MG63 (cell line): ENCODE data around the gene HS3ST2. TPM values are rescaled to one million over a fixed set of nuclear protein-coding genes. Genes with fewer than 3 reads are reported as not detected.

Source experiments
- DNase-seq: peaks from one replicate; pipeline ENCODE4 v3.0.0-alpha.2; 2020
- H3K27me3 ChIP-seq: fragments of 250-450 bp; sonication (Bioruptor Pico); 2 replicates; pipeline ENCODE4 v1.5.1; 2020; ENCODE audit warnings: mild to moderate bottlenecking, moderate library complexity
- H3K36me3 ChIP-seq: fragments of 250-450 bp; sonication (Bioruptor Pico); 2 replicates; pipeline ENCODE4 v1.5.1; 2020; ENCODE audit warnings: mild to moderate bottlenecking, moderate library complexity
- H3K4me3 ChIP-seq: fragments of 250-450 bp; sonication (Bioruptor Pico); 2 replicates; pipeline ENCODE4 v1.5.1; 2020; ENCODE audit warnings: mild to moderate bottlenecking, moderate library complexity
- H3K9me3 ChIP-seq: fragments of 250-450 bp; sonication (Bioruptor Pico); 2 replicates; pipeline ENCODE4 v1.5.1; 2020; ENCODE audit warnings: mild to moderate bottlenecking, moderate library complexity
- total RNA-seq: library from RNA; depleted of rRNA; stranded (reverse); fragments of >200 nt; shearing (Covaris generic); gene quantifications from 2 replicates; pipeline ENCODE4 v1.2.3, GENCODE V29; 2014; ENCODE audit warnings: low replicate concordance

Gene HS3ST2
- total RNA-seq, 1 experiment from 2014 or later, result not detected

DNA sequence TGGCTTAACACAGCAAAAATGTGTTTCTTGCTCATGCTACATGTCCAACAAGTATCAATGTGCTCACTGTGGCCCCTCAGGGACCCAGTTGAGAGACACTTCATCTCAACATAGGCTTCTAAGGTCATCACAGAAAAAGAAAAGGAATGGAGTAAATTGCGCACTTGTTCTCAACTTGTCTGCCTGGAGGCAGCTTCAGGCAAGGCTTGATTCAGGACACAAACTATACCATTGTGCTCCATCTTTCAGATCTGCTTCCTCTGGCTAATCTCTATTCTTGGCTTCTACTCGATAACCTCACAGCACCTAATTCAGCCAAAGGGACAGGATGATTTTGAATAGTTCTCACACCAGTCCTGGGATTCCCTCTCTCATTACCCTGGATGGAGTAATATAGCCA is 35.6 kb downstream of the HS3ST2 start:
- no peak for DNase-seq
- no peak overlapping the region for H3K4me3 ChIP-seq
- peaks cover 2% of the 10 kb centered on the region; the same call in 1 of the 2 replicates for H3K27me3 ChIP-seq
- H3K36me3 ChIP-seq, result no peaks in the 10 kb centered on the region
- H3K9me3 ChIP-seq, result no peaks in the 10 kb centered on the region

DNA sequence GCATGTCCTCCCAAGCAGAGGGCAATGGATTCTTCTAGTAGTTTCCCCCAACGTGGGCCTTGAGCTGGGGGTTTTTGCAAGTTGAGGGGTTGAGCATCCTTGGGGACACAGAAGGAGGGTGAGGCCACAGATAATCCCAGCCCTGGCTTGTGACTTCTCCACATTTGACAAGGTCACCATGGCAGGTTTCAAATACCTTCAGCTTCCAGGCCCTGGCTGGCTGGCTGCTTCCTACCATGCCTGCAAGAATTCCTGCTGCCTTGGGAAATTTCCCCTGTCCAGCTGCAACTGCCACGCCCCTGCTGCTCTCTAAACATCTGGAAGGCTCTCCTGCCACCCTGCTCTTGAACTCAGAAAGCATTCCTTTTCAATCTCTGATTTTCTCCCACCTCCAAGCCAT is 41.3 kb downstream of the HS3ST2 start:
- H3K27me3 ChIP-seq, result peaks cover 7% of the 10 kb centered on the region; the same call in 1 of the 2 replicates

DNA sequence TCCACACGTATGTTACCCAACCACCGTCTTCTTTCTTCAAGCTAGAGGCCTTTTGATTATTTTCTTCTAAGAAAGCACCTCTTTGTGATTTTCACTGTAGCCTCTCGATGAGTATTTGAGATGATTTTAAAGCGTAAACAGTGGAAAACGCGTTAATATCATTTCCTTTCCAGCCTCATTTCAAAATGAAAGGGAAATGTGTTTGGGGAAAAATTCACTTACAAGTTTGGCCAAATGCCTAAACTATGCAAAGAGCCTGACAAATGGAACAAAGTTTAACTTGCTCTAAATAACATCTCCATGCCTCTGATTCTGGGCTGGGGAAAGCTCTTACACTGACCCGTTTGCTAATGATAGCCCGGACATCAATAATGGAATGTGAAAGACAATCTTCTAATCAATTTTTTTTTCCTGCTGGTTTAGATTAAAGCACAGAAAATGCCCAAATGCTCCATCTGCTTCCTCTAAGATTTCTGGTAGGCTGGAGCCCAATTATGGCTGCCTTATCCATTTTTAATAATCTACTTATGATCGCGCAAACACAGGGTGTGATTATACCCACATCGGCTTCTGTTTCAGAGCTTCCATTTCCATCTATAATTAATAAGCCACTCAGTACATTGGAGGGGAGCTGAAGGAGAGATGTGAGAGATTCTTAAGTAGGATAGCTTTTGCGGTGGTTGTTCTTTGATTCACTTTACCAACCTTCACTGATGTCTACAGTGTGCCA is 43.5 kb downstream of the HS3ST2 start:
- Histone ChIP-seq H3K4me3 (no peak overlapping the region), H3K36me3 (no peaks in the 10 kb centered on the region), H3K9me3 (no peaks in the 10 kb centered on the region), H3K27me3 (peaks cover 7% of the 10 kb centered on the region; the same call in 1 of the 2 replicates)
- DNase-seq, result no peak

More for the DNA sequence above, 41.3 kb downstream of the HS3ST2 start:
- Histone ChIP-seq H3K4me3 (no peak overlapping the region), H3K36me3 (no peaks in the 10 kb centered on the region), H3K9me3 (no peaks in the 10 kb centered on the region)
- no peak for DNase-seq

DNA sequence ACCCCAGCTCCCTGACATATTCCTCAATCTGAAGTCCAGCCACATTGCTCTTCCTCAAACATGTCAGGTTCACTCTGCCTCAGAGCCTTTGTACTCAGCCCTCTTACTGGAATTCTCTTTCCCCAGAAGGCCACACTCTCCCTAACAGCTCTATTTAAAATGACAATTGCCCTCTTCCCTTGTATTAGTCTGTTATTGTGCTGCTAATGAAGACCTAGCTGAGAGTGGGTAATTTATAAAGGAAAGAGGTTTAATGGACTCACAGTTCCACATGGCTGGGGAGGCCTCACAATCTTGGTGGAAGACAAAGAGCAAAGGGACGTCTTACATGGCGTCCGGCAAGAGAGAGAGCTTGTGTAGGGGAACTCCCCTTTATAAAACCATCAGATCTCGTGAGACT is 46.0 kb downstream of the HS3ST2 start:
- Histone ChIP-seq H3K36me3 (no peaks in the 10 kb centered on the region), H3K27me3 (peaks cover 5% of the 10 kb centered on the region; the same call in 1 of the 2 replicates), H3K9me3 (no peaks in the 10 kb centered on the region), H3K4me3 (no peak overlapping the region)
- no peak for DNase-seq

DNA sequence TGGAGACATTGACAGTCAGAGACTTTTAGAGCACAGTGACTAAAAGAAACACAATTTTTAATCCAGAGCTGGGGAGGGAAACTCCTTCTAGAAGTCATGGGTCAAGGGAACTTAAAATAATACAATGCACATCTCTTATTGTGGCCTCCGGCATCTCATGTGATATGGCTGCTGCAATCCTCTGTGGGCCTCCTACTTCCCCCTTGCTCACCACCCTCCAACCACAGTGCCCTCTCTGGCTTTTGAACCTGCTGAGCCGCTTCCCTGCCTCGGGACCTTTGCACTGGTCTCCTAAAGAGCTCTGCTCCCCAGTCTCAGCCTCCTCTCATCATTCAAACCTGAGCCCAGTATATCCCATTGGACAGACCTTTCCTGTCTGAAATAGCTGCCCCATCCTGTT is 47.6 kb downstream of the HS3ST2 start:
- Histone ChIP-seq H3K27me3 (peaks cover 5% of the 10 kb centered on the region; the same call in 1 of the 2 replicates), H3K4me3 (no peak overlapping the region), H3K36me3 (no peaks in the 10 kb centered on the region), H3K9me3 (no peaks in the 10 kb centered on the region)
- no peak for DNase-seq

DNA sequence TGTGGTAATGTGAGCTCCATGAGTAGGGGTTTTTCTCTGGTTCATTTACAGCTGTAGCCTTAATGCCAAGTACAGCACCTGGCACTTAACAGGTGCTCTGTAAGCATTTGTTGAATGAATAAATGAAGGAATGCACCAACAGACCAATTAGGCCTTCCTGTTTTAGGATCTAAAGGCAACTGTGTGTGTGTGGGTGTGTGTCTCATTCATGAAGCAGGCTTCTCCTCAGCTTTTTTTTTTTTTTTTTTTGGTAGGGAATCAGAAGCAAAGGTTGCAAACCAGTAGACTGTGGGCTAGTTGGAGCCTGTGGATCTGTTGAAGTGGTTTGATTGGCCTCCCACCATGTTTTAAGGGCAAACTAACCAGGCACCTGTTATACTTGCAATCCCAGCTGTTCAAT is 48.1 kb downstream of the HS3ST2 start:
- H3K4me3 ChIP-seq, result no peak overlapping the region
- H3K36me3 ChIP-seq, result no peaks in the 10 kb centered on the region
- no peak for DNase-seq
- H3K27me3 ChIP-seq, result peaks cover 5% of the 10 kb centered on the region; the same call in 1 of the 2 replicates
- no peaks in the 10 kb centered on the region for H3K9me3 ChIP-seq

DNA sequence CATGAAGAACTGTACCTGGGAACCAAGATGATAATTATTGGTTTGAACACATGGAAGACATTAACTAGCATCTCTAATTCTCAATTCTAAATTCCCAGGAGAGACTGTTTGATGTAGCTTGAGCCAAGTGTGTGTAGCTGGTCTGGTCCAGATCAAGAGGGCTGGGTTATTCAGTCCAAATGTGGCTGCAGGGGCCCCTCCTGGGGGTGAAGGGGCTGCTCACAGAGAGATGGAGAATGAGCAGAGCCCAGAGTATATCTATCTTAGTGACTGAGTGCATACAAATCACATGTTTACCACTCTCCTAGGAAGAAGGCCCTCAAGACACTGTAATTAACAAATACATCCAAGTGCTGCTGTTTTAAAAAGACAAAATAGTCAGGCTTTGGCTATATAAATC is 50.4 kb downstream of the HS3ST2 start:
- no peak for DNase-seq
- H3K27me3 ChIP-seq, result no peaks in the 10 kb centered on the region
- no peak overlapping the region for H3K4me3 ChIP-seq
- H3K36me3 ChIP-seq, result no peaks in the 10 kb centered on the region
- H3K9me3 ChIP-seq, result no peaks in the 10 kb centered on the region; the same call in 1 of the 2 replicates

DNA sequence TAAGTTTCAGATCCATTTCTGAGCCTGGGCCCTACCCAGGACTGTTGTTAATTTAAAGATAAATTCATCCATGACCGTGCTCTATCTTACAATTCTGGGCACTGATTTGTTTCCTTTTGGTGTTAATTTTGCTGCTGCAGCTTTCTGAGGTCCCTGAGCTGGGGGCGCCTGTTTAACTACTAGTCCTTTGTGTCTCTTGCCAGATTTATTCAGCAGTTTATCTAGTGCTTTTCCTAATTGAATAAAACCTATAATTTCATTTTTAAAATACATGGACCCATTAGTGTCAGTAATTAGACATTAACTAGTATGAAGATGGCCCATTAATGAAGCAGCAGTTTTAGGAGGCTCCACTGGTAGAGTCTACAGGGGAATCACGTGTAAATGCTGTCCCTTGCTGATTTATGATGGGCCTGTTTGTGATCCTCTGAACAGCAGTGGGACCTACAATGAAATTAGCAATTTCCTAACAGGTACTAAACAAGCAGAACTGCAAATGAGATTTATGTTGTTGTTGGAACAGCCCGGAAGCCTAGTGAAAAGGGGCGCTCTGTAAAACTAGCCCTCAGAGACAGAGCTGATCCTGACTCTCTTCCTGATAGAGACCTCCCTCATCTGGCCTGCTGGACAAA is 54.7 kb downstream of the HS3ST2 start:
- Histone ChIP-seq H3K27me3 (peaks cover 17% of the 10 kb centered on the region), H3K9me3 (no peaks in the 10 kb centered on the region; the same call in 1 of the 2 replicates), H3K36me3 (no peaks in the 10 kb centered on the region), H3K4me3 (no peak overlapping the region)
- no peak for DNase-seq

DNA sequence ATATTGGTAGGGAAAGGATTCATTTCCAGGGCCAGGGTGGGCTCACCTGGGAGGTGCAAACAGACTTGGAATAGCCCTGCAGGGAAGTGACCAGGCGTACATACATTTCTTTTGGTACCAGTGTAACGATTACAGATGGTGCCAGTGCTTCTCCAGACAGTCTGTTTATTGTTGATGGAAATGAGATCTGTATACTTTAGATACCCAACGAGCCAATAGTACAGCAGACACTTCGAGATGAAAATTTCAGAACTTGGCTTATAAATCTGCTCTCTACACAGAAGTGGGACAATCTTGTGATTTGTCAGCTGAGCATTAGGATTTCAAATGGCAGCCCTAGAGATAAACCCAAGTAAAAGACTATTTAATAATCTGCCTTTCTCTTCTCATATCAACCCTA is 57.9 kb downstream of the HS3ST2 start:
- H3K4me3 ChIP-seq, result no peak overlapping the region

DNA sequence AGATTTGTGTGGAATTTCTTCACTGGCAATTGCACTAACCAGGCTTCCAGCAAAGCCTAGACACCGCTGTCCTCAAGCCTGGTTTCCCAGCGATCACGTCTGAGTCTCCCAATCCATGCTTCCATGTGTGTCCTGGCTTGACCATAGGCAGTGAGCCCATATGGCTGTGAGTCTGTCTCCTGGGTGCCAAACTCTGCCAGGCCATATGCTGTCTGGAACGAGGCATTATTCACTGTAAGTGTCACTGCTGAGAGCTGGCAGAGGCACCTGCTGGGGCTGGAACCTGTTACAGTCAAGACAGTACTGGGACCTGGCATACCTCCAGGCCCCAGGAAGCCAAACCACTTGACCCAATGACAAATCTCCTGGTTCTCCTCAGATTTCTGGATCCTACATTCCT is 60.4 kb downstream of the HS3ST2 start:
- H3K36me3 ChIP-seq, result no peaks in the 10 kb centered on the region

More for the DNA sequence above, 57.9 kb downstream of the HS3ST2 start:
- no peaks in the 10 kb centered on the region for H3K36me3 ChIP-seq
- H3K27me3 ChIP-seq, result peaks cover 17% of the 10 kb centered on the region
- no peaks in the 10 kb centered on the region; the same call in 1 of the 2 replicates for H3K9me3 ChIP-seq
- DNase-seq, result no peak

DNA sequence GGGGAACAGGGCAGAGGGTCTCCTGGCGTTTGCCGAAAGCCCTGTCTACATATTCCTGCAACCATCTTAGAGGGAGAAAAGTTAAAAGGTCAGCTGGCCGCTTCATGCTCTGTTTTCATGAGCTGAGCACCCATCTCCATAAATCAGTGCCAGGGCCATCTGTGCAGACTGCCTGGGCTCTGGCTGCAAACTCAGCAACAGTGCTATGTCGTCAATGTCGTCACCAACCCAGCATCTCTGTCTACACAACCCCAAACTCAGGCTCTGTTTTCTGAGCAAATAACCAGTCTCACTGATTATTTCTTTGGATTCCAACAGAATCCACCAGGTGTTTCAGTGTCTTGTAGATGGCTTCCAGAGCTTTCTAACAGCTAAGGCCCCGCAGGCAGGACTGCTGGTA is 65.0 kb downstream of the HS3ST2 start:
- Histone ChIP-seq H3K9me3 (no peaks in the 10 kb centered on the region), H3K4me3 (no peak overlapping the region), H3K36me3 (no peaks in the 10 kb centered on the region), H3K27me3 (no peaks in the 10 kb centered on the region; the same call in none of the 2 replicates)
- no peak for DNase-seq

More for the DNA sequence above, 60.4 kb downstream of the HS3ST2 start:
- peak; percentile 21 for DNase-seq
- H3K27me3 ChIP-seq, result peaks cover 17% of the 10 kb centered on the region
- H3K4me3 ChIP-seq, result no peak overlapping the region
- H3K9me3 ChIP-seq, result no peaks in the 10 kb centered on the region

DNA sequence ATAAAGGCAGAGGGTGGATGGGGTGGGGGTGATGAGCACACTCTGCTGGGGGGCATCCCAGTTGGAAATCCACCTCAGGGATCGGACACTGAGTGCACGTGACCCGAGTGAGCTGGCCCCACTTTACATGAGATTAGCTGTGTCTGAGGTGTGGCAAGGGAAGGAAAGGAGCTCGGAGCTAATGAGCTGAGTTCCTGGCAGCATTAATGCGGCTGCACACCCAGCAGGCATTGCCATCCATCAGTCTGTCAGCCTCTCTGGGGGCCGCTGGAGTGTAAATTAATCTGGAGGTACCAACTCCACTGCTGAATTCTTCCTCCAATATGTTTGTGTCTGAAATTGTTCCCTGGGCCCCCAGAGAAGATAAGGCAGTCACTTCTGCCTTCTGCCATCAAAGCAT is 65.5 kb downstream of the HS3ST2 start:
- H3K36me3 ChIP-seq, result no peaks in the 10 kb centered on the region
- H3K4me3 ChIP-seq, result no peak overlapping the region
- no peaks in the 10 kb centered on the region for H3K9me3 ChIP-seq
- no peak for DNase-seq
- no peaks in the 10 kb centered on the region; the same call in none of the 2 replicates for H3K27me3 ChIP-seq

DNA sequence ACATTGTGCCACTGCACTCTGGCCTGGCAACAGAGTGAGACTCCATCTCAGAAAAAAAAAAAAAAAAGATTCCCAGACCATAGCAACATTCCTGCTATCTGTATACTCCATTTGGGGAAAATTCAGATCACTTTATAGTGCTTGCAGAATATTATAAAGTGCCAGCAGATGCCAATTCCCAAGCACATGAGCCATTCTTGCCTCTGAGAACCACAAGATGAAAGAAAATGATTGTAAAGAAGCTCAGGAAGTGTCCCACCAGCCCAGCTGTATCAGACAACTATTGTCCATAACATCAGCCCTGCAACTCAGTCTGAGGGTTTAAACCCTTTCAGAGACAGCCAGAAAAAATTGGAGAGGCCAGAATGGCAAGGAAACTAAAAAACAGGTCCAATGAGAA is 69.0 kb downstream of the HS3ST2 start:
- Histone ChIP-seq H3K36me3 (no peaks in the 10 kb centered on the region), H3K27me3 (no peaks in the 10 kb centered on the region; the same call in none of the 2 replicates), H3K9me3 (no peaks in the 10 kb centered on the region), H3K4me3 (no peak overlapping the region)
- DNase-seq, result no peak

DNA sequence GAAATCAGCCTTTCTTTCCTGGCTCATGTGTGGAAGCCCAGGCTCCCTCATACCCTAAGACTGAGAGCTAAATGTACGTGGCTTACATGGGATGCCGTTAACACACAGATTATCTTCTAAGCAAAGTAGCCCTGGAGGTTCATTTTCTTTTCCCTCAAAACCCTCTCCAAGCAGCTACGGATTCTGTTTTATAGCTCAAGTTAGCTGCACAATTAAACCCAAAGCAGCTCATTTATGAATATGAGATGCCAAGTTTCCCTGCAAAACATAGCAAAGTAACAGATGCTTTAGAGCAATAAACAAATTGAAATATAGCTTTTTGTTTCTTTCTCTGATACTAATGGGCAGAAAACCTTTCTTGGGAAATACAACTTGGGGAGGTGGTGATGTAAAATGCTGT is 72.0 kb downstream of the HS3ST2 start:
- peaks cover 5% of the 10 kb centered on the region; the same call in 1 of the 2 replicates for H3K27me3 ChIP-seq
- no peak overlapping the region for H3K4me3 ChIP-seq
- H3K9me3 ChIP-seq, result no peaks in the 10 kb centered on the region
- no peaks in the 10 kb centered on the region for H3K36me3 ChIP-seq
- DNase-seq, result no peak

DNA sequence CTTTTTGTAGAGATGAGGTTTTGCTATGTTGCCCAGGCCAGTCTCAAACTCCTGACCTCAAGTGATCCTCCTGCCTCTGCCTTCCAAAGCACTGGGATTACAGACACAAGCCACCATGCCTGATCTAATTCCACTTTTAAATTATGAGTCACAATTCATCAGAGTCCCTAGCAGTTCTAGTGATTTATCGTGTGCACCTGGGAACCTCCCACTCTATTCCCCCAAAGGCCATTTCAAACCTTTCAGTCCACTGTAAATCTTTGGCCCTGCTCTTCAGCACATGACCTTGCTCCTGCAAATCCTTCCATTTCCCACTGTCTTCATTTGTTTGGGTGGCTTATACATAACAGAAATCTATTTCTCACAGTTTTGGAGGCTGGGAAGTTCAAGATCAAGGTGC is 73.0 kb downstream of the HS3ST2 start:
- no peak for DNase-seq
- H3K36me3 ChIP-seq, result no peaks in the 10 kb centered on the region
- H3K9me3 ChIP-seq, result no peaks in the 10 kb centered on the region
- 0 out of 2 replicates have a peak, but pooled peaks cover 6% of the 10 kb centered on the region for H3K27me3 ChIP-seq
- no peak overlapping the region for H3K4me3 ChIP-seq

DNA sequence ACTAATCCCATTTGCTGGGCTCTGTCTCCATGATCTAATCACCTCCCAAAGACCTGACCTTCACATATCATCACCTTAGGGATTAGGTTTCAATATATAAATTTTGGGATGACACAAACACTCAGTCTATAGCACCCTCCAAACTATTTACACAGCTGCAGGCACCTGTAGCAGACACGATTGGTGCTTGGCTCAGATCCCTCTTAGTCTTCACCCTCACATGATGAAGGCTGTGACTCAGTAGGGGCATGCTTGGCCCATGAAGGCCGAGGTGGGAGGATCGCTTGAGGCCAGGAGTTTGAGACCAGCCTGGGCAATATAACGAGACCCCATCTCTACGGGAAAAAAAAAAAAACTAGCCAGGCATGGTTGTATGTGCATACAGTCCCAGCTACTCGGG is 73.5 kb downstream of the HS3ST2 start:
- 0 out of 2 replicates have a peak, but pooled peaks cover 6% of the 10 kb centered on the region for H3K27me3 ChIP-seq
- H3K9me3 ChIP-seq, result no peaks in the 10 kb centered on the region
- no peaks in the 10 kb centered on the region for H3K36me3 ChIP-seq
- DNase-seq, result no peak
- H3K4me3 ChIP-seq, result no peak overlapping the region

DNA sequence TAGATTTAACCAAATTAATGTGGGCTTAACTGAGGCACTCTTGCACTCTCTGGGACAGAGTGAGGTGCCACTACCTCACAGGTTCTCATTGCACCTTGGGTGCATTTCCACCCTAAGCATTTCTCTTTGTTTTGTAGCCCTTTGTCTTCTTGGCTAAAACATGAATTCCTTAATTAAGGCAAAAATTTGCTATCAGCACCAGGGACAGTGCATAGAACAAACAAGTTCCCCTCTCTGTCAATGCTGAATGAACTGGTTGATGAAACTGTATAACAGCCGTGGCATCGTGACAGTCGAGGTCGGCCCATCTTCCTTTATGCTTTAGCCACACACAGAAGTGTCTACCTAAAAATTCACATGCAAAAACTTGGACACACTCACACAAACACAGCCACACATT is 74.8 kb downstream of the HS3ST2 start:
- Histone ChIP-seq H3K4me3 (no peak overlapping the region), H3K36me3 (no peaks in the 10 kb centered on the region), H3K9me3 (no peaks in the 10 kb centered on the region), H3K27me3 (peaks cover 8% of the 10 kb centered on the region; the same call in 1 of the 2 replicates)
- no peak for DNase-seq

DNA sequence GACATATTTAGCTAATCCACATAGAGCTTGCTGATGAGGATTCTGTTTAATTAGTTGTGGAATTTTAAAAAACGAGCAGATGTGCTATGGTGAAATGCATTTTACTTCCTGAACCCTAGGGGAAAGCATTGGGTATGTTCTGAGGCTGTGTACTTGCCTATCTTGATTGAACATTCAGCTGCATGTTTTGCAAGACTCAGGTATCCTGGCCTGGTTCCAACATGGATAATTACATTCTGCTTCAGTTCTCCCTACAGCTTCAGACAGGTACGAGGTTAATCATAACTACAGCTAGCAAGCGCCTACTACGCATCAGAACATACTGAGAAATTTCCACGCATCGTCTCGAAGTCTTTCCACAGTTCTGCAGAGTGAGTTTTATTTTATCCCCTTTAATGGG is 77.0 kb downstream of the HS3ST2 start:
- DNase-seq, result no peak
- no peaks in the 10 kb centered on the region for H3K36me3 ChIP-seq
- no peak overlapping the region for H3K4me3 ChIP-seq
- H3K27me3 ChIP-seq, result peaks cover 8% of the 10 kb centered on the region
- no peaks in the 10 kb centered on the region for H3K9me3 ChIP-seq
